GM15510 (cell line): ENCODE measurements around the gene TMUB2.
A peak's percentile ranks its signal among the peaks of the same experiment; 100 is the strongest.

Experiments used
- POLR2A ChIP-seq: IDR thresholded peaks from 3 replicates; pipeline ENCODE4 v1.6.1; 2011; ENCODE audit warnings: borderline replicate concordance; ENCODE audit not compliant: insufficient read length; ENCODE audit errors: extremely low read depth

TMUB2 gene

DNA sequence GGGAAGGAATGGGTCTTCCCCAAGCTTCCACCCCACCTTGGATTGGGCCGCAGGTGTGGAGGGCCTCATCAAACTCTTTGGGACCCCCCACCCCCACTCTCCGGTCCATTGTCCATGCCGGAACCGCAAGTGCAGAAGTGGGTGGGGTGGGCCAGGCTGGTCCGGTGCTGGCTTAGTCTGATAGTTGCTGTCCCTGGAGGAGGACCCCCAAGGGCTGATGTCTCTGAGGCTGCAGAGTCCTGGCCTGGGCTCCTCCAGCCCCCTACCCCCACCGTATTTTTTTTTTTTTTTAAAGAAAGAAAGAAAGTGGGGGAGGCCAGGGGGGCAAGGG, 20.0 kb downstream of the TMUB2 start:
- TF ChIP-seq POLR2A = no peak

- no peak for TF ChIP-seq POLR2A
Measured at GRCh38 chr17:44207319-44207718, 20.5 kb downstream of the TMUB2 start.

DNA sequence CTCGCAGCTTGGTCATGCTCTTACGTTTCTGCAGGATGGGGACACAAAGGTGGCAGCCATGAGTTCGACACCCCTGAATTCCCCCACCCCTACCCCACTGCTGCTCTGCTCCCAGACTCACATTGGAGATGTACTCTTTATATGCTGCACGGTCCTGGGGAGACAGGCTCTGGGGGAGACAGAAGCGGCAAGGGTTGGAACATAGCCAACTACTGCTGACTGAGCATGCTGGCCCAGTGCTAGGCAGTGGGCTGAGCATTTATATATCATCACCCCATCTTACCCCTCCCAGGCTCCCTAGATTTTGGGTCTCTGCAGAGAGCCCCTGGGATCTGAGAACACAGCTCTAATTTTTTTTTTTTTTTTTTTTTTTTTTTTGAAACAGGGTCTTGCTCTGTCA, 21.0 kb downstream of the TMUB2 start:
- TF ChIP-seq POLR2A = no peak

GRCh38 chr17:44209786-44210341, 23.1 kb downstream of the TMUB2 start:
- no peak for TF ChIP-seq POLR2A

DNA sequence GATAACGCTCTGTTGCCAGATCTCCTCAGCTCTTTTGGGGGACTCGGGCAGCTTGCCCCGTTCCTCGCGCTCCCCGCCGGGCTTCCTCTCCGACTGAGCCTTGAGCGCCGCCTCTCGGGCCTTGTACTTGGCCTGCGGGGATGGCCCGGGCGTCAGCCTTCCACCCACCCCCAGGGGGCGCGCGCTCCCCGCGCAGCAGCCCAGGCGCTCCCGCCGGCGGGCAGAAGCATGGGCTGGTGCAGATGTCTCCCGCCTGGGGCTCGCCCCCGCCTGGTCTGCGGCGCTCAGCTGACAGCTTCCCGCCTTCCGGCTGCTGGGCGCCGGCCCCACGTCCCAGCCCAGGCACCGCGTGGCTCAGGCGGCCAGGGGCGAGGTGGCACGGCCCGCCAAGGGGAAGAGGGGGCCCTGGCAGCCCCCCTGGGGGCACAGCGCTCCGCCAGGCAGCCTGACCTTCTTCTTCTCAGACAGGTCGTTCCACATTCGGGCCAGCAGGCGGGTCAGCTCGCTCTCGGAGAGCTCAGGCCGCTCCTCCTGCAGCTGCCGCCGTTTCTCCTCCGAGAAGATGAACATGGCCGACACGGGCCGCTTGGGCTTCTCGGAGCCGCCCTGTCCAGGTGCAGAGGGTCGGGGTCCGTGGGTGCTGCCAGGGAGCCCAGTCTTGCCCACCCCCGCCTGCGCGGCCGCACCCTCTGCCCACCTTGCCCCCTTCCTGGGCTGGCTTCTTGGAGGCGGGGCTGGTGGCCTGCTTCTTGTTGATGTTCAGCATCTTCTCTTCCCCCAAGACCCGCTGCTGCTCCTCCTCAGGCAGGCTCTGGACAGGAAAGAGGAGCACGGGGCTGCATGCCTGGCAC, 23.8 kb downstream of the TMUB2 start:
- peak; percentile 32 for TF ChIP-seq POLR2A

GRCh38 chr17:44211281-44212265, 24.8 kb downstream of the TMUB2 start:
- TF ChIP-seq POLR2A = peak; percentile 25

- TF ChIP-seq POLR2A = peak; percentile 20
Measured at GRCh38 chr17:44212507-44213402, 26.0 kb downstream of the TMUB2 start.

DNA sequence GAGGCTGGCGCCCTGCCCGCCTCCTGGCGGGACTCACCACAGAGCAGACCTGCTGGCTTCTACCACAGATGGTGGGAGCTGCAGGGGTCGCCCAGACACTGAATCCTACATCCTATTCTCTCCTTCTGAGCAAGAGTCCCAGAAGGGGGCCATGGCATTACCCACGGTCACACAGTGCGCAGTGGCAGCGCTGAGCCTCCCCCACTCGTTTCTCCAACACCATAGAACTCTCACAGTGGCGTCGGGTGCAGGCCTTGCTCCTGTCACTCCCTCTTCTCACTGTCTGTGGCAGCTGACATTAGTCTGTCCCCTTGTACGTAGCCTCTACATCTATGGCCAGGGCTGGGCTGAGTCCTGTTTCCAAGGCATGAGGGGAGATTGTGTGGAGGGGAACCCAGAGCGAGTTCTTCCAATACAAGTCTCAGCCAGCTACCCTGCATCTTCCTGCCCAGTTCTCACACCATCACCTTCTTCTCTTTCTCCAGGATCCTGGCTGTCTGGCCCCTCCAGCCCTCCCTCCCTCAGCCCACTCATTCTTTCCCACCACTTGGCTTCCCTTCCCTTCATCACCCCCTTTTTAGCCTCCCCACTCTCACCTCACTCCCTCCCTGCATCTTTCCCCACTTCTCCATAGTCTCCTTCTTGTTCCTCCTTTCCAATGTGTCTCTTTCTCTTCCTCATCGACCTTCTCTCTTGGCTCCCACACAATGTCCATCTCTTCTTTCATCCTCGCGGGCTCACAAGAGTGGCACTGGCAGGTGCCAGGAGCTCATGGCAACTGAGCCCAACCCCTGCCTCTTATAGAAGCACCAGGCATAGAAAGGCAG, 26.8 kb downstream of the TMUB2 start:
- TF ChIP-seq POLR2A = peak; percentile 21

DNA sequence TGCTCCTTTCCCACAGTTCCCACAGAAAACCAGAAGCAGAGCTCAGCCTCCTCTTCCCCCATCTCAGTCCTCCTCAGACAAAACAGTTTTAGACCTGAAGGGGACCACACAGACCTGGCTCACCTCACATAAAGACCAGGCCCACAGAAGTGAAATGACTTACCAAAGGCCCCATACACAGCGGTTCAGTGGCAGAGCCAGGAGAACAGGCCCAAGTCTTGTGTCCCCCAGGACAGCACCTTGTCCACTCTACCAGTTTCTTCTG, 27.4 kb downstream of the TMUB2 start:
- no peak for TF ChIP-seq POLR2A

DNA sequence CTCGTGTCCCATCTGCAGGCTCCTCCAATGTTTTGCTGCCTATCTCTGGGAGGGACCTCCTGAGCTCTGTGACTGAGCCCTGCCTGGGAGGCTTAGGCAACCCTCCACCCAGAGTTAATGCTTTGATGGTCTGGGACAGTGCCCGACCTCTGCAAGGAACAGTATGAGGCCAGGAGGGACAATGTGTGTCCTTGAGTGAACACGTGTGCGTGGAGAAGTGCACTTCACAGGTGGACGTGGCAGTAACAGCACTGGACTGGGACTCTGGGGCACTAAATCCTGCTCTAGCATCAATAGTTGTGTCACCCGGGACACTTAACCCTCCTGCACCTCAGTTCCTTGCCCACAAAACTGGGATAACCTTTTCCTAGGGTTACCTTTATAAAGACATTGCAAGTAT, 28.1 kb downstream of the TMUB2 start:
- no peak for TF ChIP-seq POLR2A

DNA sequence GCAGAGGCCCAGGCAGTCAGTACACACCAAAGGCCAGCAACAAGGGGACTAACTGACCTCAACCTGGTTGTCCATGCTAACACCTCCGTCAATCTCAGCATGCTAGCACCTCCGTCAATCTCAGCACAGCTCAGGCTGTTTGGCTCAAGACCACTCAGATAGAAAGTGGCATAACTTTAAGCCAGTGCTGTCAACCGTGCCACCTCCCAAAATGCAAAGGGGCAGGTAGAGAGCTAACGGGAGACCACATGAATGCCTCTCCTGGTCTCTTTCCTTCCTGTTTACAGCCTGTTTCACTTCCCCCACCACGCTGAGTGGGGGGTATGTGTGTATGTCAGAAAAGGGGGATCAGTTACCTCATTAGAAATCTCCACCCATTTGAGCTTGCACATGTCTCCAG, 29.4 kb downstream of the TMUB2 start:
- peak; percentile 36 for TF ChIP-seq POLR2A

DNA sequence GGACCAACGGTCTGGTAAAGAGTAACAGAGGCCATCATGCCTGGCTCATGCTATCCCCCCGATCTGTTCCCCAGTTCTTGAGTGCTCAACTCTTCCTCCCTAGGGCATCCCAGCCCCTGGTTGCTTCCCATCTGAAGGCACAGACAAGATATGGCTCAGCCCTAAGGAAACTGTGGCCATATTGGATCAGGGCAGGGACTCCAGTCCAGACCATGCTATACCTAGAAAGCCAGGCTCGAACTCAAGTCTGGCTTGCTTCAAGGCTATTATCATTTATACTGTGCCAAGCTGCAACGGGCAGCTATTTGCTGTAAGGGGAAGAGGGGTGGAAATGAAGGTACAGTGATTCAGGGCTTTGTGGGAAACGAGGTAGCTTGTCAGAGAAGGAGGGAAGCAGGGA, 29.9 kb downstream of the TMUB2 start:
- TF ChIP-seq POLR2A = no peak

DNA sequence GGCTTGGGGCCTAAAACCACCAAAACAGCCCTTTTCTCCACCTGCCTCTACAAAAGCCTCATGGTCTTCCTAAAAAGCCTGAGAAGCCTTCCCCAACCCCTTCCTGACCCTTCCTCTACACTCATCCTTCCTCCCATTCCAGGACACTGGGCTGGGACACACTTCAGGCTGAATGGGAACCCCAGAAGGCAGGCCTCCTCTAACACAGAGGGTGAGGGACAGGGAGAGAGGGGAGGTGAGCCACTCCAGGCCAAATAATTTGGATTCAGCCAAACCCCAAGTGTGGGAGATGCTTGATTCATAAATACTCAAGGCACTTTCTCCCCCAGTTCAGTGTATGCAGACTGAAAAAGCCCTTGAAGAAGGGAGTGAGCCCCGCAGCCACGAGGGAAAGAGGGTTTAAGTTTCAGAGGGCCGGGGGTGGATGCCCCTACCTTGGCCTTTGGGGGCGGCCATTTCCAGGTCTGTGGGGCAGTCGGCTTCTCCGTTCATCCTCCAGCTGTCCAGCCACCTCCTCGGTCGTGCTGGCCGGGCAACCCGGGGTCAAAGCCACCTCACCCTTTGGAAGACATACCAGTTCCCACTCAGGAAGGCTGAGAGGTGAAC, 31.1 kb downstream of the TMUB2 start:
- no peak for TF ChIP-seq POLR2A
